Subcutaneous abdominal adipose tissue (tissue), 5 donors: ENCODE measurements around the gene TTI1.

ENCODE experiments used
- H3K27ac ChIP-seq: one replicate; pipeline ENCODE4 v1.7.0; 2013; ENCODE audit warnings: low read depth, mild to moderate bottlenecking, inconsistent platforms, low read length, moderate library complexity
- H3K27me3 ChIP-seq, 5 donors: one replicate each; pipeline ENCODE4 v1.7.0; 2013; ENCODE audit warnings: low read length in 5 of 5, inconsistent platforms in 1 of 5; ENCODE audit not compliant: control insufficient read depth in 5 of 5, insufficient read depth in 4 of 5
- H3K36me3 ChIP-seq, 5 donors: one replicate each; pipeline ENCODE4 v1.7.0; 2013; ENCODE audit warnings: low read length in 5 of 5; ENCODE audit not compliant: control insufficient read depth in 5 of 5, insufficient read depth in 5 of 5
- H3K4me1 ChIP-seq, 5 donors: one replicate each; pipeline ENCODE4 v1.7.0; 2013; ENCODE audit warnings: low read length in 5 of 5, mild to moderate bottlenecking in 3 of 5, moderate library complexity in 1 of 5; ENCODE audit not compliant: control insufficient read depth in 5 of 5, insufficient read depth in 5 of 5
- H3K4me3 ChIP-seq, 5 donors: one replicate each; pipeline ENCODE4 v1.7.0; 2013; ENCODE audit warnings: low read length in 5 of 5, low read depth in 1 of 5
- H3K9ac ChIP-seq, 5 donors: one replicate each; pipeline ENCODE4 v1.7.0; 2013; ENCODE audit warnings: low read length in 5 of 5, mild to moderate bottlenecking in 4 of 5, moderate library complexity in 3 of 5
- H3K9me3 ChIP-seq, 5 donors: one replicate each; pipeline ENCODE4 v1.7.0; 2013; ENCODE audit warnings: low read length in 5 of 5; ENCODE audit not compliant: control insufficient read depth in 5 of 5
- donor health status: healthy.
- donor health status: healthy.
- donor health status: healthy.
- donor health status: healthy.
- donor health status: healthy.

TTI1 gene

DNA sequence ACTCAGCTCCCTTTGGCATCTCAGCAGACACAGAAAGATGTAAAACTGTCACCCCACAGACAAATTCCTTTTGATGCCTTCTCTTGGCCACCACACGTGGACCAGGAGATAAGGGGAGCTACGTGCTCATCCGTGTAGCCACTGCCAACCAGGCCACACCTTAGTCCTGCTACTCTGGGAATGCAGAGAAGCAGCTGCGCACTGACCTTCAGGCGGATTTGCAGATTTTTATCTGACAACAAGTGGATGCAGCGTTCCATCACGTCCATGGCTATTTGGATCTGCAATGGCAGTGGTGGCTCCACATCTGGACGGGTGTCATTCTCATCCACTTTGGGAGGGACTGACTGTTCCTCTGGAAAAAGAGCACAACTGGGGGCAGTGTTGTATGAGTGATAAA lies 30.8 kb downstream of the TTI1 start:
- H3K4me1 ChIP-seq = no peaks in the 10 kb centered on the region
- H3K27me3 ChIP-seq = no peaks in the 10 kb centered on the region
- no peak overlapping the region for H3K9ac ChIP-seq
- H3K4me3 ChIP-seq = no peak overlapping the region
- H3K9me3 ChIP-seq = no peaks in the 10 kb centered on the region
- no peak overlapping the region for H3K27ac ChIP-seq
- peaks cover 38 to 73% (median 56%) of the 10 kb centered on the region in 5 donors for H3K36me3 ChIP-seq

DNA sequence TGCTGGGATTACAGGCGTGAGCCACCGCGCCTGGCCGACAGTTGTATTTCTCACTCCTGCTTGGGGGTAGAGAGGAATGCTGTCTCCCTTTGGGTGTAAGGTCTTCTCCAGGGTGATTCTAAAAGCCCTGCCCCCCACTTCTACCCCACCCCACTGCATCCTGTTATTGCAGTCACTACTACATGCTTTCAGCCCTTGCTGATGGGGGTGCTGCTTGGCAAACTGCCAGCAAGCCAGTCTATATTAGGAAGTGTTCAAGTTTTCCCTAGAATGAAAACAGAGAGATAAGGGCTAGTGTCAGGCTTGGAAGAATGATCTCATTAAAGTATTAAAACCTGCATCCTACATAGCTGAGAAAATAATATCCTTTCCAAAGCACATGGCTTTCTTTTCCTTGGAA lies 31.3 kb downstream of the TTI1 start:
- H3K36me3 ChIP-seq = peaks cover 39 to 75% (median 60%) of the 10 kb centered on the region in 5 donors
- H3K4me1 ChIP-seq = no peaks in the 10 kb centered on the region
- H3K9ac ChIP-seq = no peak overlapping the region

DNA sequence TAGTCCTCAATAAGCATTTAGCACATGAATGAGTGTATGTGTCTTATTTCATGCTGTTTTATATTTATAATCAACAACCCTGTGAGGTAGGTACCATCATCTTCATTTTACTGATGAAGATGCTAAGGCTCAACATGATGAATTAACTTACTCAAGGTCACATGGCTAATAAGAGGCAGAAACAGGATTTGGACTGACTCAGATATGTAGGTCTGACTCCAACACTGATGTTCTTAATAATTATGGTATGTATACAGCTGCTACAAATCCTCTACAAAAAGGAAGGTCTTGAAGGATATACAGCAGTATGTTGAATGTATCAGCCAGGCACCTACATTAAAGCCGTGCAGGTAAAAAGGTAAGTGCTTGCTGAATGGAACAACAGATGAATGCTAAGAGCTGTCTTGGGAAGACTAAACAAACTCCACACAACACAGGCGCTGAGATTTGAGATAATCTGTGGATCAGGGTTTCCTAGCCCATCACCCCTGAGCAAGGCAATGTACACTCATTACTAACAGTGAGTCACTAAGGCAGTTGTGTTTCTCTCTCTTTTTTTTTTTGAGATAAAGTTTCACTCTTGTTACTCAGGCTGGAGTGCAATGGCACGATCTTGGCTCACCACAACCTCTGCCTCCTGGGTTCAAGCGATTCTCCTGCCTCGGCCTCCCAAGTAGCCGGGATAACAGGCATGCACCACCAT lies 31.9 kb downstream of the TTI1 start:
- H3K9ac ChIP-seq = no peak overlapping the region
- H3K9me3 ChIP-seq = no peaks in the 10 kb centered on the region
- no peaks in the 10 kb centered on the region for H3K4me1 ChIP-seq
- no peaks in the 10 kb centered on the region for H3K27me3 ChIP-seq
- H3K27ac ChIP-seq = no peak overlapping the region
- peaks cover 39 to 82% (median 67%) of the 10 kb centered on the region in 5 donors for H3K36me3 ChIP-seq
- no peak overlapping the region for H3K4me3 ChIP-seq

More for the DNA sequence above, 31.3 kb downstream of the TTI1 start:
- no peaks in the 10 kb centered on the region for H3K9me3 ChIP-seq
- H3K27me3 ChIP-seq = no peaks in the 10 kb centered on the region
- no peak overlapping the region for H3K27ac ChIP-seq
- H3K4me3 ChIP-seq = no peak overlapping the region

DNA sequence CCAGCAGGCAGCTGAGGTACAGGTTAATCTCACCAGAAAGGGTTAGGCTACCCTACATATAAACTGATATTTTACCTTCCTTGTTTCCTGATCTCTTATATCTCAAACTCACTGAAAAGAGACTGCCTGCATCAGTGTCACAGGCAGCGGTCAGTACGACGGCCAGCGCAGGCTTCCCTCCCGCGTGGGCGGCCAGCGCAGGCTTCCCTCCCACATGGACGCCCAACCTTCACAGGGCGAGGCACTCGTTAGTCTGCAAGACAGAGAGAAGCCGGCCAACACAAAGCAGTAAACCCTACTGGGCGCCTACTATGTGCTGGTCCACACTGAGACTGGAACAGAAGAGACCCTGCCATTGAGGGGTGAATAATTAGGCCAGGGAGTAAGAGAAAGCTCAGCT lies 33.0 kb downstream of the TTI1 start:
- Histone ChIP-seq H3K9ac (no peak overlapping the region), H3K9me3 (no peaks in the 10 kb centered on the region), H3K36me3 (peaks cover 40 to 92% (median 77%) of the 10 kb centered on the region in 5 donors), H3K4me1 (no peaks in the 10 kb centered on the region), H3K27ac (no peak overlapping the region), H3K4me3 (no peak overlapping the region), H3K27me3 (no peaks in the 10 kb centered on the region)

DNA sequence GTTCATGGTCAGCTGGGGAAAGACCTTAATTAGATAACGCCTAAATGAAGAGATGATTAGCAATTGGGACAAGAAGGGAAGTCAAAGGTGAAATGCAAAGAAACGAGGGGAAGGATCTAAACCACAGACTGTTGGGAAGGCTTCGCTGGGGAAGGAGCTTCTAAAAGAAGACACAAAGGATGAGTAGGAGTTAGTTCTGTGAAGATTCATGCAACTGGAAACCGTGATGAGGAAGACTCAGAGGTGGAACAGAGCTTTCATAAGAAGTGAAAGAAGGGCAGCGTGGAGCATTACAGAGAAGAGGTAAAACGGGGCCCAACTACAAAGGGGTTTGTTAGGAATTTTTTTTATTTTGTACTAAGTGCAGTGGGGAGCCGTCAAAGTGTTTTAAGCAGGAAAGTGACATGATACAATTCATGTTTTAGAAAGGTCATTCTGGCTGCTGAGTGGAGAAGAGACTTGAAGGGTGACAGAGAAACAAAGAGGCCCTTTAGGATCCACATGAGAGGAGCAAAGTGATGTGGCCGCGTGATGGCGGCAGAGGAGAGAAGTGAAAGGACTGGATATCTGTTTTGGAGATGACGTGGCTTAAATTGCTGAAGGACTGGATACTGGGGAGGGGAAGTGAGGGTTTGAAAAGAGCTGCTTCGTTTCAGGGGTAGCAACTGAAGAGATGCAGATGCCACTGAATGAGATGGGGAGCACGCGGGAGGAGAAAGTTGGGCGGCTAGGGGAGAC lies 33.6 kb downstream of the TTI1 start:
- no peak overlapping the region for H3K4me3 ChIP-seq
- peaks cover 37 to 94% (median 83%) of the 10 kb centered on the region in 5 donors for H3K36me3 ChIP-seq
- no peaks in the 10 kb centered on the region for H3K27me3 ChIP-seq
- H3K4me1 ChIP-seq = no peaks in the 10 kb centered on the region
- H3K9me3 ChIP-seq = no peaks in the 10 kb centered on the region
- no peak overlapping the region for H3K9ac ChIP-seq
- no peak overlapping the region for H3K27ac ChIP-seq

- no peak overlapping the region for H3K27ac ChIP-seq
Observed at GRCh38 chr20:37997516-37997915, 35.7 kb downstream of the TTI1 start.

GRCh38 chr20:37995856-37996605 lies 37.2 kb downstream of the TTI1 start:
- Histone ChIP-seq H3K36me3 (peaks cover 27 to 79% (median 74%) of the 10 kb centered on the region in 5 donors), H3K27me3 (no peaks in the 10 kb centered on the region), H3K9me3 (no peaks in the 10 kb centered on the region), H3K9ac (no peak overlapping the region), H3K4me1 (peaks cover 0 to 6% (median 3%) of the 10 kb centered on the region in 5 donors), H3K27ac (no peak overlapping the region), H3K4me3 (no peak overlapping the region)

More at GRCh38 chr20:37997516-37997915, 35.7 kb downstream of the TTI1 start:
- Histone ChIP-seq H3K36me3 (peaks cover 32 to 90% (median 81%) of the 10 kb centered on the region in 5 donors), H3K4me3 (no peak overlapping the region), H3K4me1 (peaks cover 0 to 3% (median 0%) of the 10 kb centered on the region in 5 donors), H3K27me3 (no peaks in the 10 kb centered on the region), H3K9me3 (no peaks in the 10 kb centered on the region), H3K9ac (no peak overlapping the region)

- Histone ChIP-seq H3K4me1 (peaks cover 0 to 20% (median 3%) of the 10 kb centered on the region in 5 donors), H3K4me3 (no peak overlapping the region), H3K9me3 (no peaks in the 10 kb centered on the region), H3K36me3 (peaks cover 20 to 70% (median 59%) of the 10 kb centered on the region in 5 donors), H3K27ac (no peak overlapping the region), H3K27me3 (no peaks in the 10 kb centered on the region), H3K9ac (no peak overlapping the region)
Observed at GRCh38 chr20:37994512-37994911, 38.7 kb downstream of the TTI1 start.

GRCh38 chr20:37992802-37993409 lies 40.4 kb downstream of the TTI1 start:
- Histone ChIP-seq H3K9ac (no peak overlapping the region), H3K27me3 (no peaks in the 10 kb centered on the region), H3K36me3 (peaks cover 9 to 64% (median 46%) of the 10 kb centered on the region in 5 donors), H3K9me3 (no peaks in the 10 kb centered on the region), H3K4me3 (no peak overlapping the region), H3K4me1 (peaks cover 0 to 25% (median 7%) of the 10 kb centered on the region in 5 donors), H3K27ac (no peak overlapping the region)
